Mesenteric fat pad (tissue), 1 donor: ENCODE measurements around the gene SH3TC1. TPM values are rescaled to one million over a fixed set of nuclear protein-coding genes. Genes with fewer than 3 reads are reported as not detected.

Experiments used
- DNase-seq: peaks from one replicate; pipeline ENCODE4 v3.0.0-alpha.2; 2020; ENCODE audit warnings: low spot score
- total RNA-seq: library from RNA; stranded (reverse); fragmentation: NEBNext Ultra II Directional; extraction: Animal tissue kit (Norgen Biotek cat#: 25700); gene quantifications from one replicate; pipeline ENCODE4 v1.2.1, GENCODE V29; 2021
- donor health status: DM: yes; HTN: yes; CAD: no.

The SH3TC1 gene
- total RNA-seq, 1 donor from 2014 or later: 64.9 TPM

- DNase-seq: no peak
Measured at GRCh38 chr4:8260656-8261111, 61.6 kb downstream of the SH3TC1 start.

GRCh38 chr4:8261851-8262535, 62.9 kb downstream of the SH3TC1 start:
- no peak for DNase-seq

DNA sequence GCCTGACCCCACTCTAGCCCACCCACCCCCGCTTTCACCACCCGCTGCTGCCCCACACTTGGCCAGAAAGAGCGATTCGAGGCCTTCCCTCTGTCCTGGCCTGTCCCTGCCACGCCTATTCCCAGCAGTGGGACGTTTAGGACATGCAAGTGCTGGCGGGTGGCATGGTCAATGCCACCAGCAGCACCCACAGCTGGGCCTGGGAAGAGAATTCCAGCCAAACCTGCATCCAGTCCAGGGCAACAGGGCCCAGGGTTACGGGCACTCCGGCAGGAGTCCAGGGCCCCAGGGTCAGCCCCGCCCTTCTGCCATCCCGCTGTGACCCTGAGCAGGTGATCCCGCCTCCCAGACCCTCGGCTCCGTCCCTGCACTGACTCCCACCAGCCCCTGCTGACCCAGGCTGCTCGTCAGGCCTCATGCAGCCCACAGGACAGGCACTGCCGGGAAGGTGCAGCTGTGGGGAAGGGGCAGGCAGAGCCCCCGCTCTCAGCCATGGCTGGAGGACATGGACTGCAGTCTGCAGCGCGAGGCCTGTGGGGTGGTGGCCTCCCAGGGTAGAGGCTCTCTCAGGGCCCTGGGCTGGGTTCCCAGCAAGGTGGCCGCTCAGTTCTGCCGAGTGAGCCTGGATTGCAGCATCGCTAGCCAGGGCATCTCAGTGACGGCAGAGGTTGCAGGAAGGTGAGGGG, 63.7 kb downstream of the SH3TC1 start:
- no peak for DNase-seq

DNA sequence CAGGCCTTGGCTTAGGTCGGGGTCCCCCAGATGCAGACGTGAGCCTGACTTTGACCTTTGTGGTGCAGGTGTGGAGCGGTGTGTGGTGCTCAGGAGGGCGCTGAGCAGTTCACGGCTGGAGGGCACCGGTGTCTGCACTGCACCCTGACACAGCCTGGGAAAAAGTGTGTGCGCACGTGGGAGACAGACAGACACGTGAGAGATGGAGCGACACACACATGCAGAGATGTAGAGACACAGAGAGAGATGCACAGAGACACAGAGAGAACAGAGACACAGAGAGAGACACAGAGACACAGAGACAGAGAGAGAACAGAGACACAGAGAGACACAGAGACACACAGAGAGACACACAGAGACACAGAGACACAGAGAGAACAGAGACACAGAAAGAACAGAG, 64.3 kb downstream of the SH3TC1 start:
- no peak for DNase-seq

DNA sequence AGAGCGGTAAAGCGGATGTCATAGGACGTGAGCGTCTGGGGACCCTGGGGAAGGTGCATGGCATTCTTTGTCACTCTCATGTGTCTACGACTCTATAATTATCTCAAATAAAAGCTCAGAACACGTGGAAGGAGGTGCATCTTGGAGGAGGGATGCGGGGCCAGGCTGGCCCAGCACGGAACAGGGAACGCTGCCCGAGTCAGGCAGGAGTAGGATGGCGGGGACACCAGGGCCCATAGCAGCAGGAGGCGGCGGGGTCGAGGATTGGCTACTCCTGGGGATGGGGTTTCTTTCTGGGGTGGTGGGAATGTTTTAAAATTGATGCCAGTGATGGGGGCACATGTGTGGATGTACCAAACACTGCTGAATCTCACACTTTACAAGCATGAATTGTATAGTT, 65.0 kb downstream of the SH3TC1 start:
- no peak for DNase-seq

GRCh38 chr4:8265171-8265929, 66.3 kb downstream of the SH3TC1 start:
- DNase-seq: no peak

DNA sequence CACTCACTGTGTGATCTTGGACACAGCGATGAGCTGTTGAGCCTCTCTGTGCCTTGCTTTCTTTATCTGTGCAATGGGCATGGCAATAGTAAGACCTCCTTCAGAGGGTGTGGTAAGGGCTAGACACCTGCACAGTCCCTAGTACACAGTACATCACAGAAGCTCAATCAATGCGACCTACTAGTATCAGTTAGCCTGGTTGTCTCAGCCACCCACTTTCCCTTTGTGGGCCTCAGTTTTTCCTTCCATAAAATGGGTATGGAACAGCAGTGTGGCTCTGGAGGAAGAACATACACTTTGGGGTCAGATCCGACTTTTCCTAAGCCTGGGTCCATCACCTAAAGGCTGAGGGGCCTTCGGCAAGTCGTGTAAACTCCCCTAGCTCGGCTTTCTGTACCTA, 67.0 kb downstream of the SH3TC1 start:
- DNase-seq: no peak

GRCh38 chr4:8266508-8266907, 67.4 kb downstream of the SH3TC1 start:
- DNase-seq: no peak

DNA sequence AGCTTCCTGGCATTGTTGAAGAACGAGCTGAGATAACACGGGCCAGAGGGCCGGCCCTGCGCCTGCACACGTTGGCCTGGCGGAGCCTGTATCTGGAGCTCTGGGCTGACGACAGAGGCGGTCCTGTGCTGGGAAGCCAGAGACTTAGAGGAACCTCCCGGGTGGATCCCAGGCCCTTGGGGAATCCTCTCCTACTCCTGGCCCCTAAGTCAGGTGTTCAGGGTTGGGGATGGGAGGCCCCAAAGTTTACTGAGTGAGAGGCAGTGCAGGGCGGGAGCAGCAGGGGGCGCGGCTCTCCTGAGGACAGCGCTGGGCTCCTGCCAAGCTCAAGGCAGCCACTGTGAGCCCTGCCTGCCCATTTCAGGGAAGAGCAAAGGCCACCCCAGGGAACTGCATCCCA, 68.0 kb downstream of the SH3TC1 start:
- no peak for DNase-seq

- no peak for DNase-seq
Measured at GRCh38 chr4:8268211-8268610, 69.1 kb downstream of the SH3TC1 start.

- no peak for DNase-seq
Measured at GRCh38 chr4:8268901-8269534, 69.9 kb downstream of the SH3TC1 start.

DNA sequence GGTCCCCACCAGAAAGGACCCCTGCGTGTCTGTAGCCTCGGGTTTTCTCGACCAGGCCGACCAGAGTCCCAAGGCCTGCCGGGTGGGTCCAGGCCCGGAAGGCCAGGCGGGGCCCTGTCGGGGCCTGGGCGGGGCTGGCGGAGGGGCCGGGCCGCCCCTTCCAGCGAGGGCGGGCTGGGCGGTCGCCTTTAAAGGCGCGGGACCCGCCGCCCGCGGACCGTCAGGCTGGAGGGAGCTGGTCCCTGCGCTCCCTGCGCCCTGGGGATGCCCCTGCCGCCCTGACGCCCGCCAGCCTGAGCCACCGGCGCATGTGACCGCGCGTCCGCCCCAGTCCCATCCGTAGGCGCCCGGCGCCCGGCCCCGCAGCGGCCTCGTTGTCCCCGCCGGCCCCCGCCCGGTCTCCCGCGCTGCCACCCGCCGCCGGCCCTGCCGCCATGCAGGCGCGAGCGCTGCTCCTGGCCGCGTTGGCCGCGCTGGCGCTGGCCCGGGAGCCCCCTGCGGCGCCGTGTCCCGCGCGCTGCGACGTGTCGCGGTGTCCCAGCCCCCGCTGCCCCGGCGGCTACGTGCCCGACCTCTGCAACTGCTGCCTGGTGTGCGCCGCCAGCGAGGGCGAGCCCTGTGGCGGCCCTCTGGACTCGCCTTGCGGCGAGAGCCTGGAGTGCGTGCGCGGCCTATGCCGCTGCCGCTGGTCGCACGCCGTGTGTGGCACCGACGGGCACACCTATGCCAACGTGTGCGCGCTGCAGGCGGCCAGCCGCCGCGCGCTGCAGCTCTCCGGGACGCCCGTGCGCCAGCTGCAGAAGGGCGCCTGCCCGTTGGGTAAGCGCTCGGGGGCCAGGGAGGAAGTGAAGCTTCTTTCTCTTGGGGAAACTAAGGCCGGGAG, 70.7 kb downstream of the SH3TC1 start, which contains the start of gene HTRA3:
TSS of gene HTRA3 (plus strand) at position 220 of the 883 bp plus-strand sequence. CDS start at position 435, 215 bp downstream.
- DNase-seq: no peak

DNA sequence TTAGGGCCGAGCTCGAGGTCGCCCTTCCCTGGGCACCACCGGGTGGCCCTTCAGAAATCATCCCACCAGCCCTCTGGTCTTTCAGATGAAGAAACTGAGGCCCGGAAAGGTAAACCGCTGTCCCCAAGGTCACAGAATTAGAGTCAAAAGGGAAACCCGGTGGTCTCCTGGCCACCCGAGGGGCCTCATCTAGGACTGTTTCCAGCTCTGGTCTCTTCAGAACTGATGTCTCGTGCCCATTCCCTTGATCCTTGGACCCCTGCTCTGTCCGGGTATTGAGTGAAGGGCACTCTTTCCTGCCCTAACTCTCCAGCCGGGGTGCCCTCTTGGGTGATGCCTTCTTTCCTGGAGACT, 71.3 kb downstream of the SH3TC1 start:
- DNase-seq: no peak

DNA sequence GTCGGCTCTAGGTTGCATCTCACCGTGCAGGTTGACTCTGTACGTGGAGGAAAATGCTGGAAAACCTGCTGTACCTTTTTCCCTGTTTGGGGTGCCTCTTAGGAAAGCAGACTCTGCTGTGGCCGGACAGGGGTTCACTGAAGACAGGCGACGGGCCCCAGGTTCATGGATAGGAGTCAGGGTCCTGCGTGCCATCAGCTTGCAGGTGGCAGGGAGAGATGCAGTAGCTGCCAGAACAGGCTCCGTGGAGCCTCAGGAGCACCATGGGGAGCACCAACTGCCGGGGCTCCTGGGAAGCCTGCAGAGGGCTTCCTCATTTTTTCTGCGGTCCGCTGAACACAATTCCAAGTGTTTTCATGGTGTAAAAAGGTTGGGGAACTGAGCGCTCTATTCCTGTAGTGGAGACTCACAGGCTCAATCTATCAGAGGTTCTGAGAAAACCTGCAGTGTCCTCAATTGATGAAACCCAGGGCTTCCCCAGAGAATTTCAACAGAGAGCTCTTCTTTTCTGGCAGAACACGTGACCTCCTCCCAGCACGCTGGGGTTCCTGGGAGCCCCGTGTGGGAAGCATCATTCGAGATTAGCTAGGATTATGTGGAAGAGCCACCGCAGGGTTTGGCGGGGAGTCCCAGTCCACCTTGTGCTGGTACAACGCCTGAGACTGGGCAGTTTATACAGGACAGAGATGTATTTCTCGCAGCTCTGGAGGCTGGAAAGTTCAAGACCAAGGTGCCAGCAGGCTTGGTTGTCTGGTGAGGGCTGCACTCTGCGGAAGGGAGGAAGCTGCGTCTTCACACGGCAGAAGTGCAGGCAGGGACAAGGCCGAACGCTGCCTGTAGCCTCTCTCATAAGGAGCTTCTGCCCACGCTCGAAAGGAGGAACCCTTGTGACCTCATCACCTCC, 72.1 kb downstream of the SH3TC1 start:
- no peak for DNase-seq

DNA sequence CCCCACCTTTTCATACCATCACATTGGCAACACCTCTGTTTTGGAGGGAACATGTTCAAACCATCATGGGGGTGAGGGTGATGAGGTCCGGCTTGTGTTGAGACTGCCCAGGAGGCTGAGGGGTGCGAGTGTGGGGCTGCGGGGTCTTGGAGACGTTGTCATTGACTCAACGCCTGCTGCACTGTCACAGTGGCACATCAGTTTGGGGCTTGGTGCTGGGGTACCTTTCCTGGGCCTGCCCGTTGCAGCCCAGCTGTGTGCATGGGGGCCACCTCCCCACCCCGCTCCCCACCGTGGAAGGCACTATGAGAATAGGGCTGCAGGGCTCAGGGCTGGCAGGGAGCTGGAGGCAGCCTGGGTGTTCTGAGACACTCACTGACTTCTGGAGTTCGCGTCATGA, 72.7 kb downstream of the SH3TC1 start:
- DNase-seq: no peak

GRCh38 chr4:8272472-8273428, 73.7 kb downstream of the SH3TC1 start:
- no peak for DNase-seq

- no peak for DNase-seq
Measured at GRCh38 chr4:8273450-8273849, 74.4 kb downstream of the SH3TC1 start.

GRCh38 chr4:8274066-8274652, 75.1 kb downstream of the SH3TC1 start:
- no peak for DNase-seq
